ENCODE data around the gene PVR. TPM values are rescaled to one million over a fixed set of nuclear protein-coding genes. Genes with fewer than 3 reads are reported as not detected.

Gene PVR
- total RNA-seq, 4 donors from 2014 or later, result 27.1 to 58.5 (median 33.4) TPM

GRCh38 chr19:44673510-44673909 is 29.8 kb downstream of the PVR start:
- Histone ChIP-seq H3K27me3 (no peaks in the 10 kb centered on the region), H3K4me1 (no peaks in the 10 kb centered on the region), H3K36me3 (peaks cover 0 to 11% of the 10 kb centered on the region in 2 donors), H3K4me3 (no peak overlapping the region), H3K27ac (no peak overlapping the region), H3K9me3 (no peaks in the 10 kb centered on the region)
- 77 to 100% methylated on average over 1 to 4 of the region's 4 CpGs for WGBS, 2 donors (ENCODE audit: low coverage in 1 of 2)
- no peak for TF ChIP-seq POLR2AphosphoS5 (IDR thresholded peaks at IDR 0.05)
- no peak for TF ChIP-seq POLR2A (IDR thresholded peaks at IDR 0.05)
- TF ChIP-seq CTCF (IDR thresholded peaks at IDR 0.05), result no peak
- TF ChIP-seq EP300 (IDR thresholded peaks at IDR 0.05), result no peak
- no peak for ATAC-seq

- no peak for ATAC-seq
- no peak for TF ChIP-seq CTCF (IDR thresholded peaks at IDR 0.05)
- no peak for TF ChIP-seq POLR2AphosphoS5 (IDR thresholded peaks at IDR 0.05)
- TF ChIP-seq EP300 (IDR thresholded peaks at IDR 0.05), result no peak
- no peak for TF ChIP-seq POLR2A (IDR thresholded peaks at IDR 0.05)
- 78 to 96% methylated on average over 5 to 6 of the region's 6 CpGs for WGBS, 2 donors (ENCODE audit: low coverage in 1 of 2)
Measured at GRCh38 chr19:44675521-44675920, 31.8 kb downstream of the PVR start.

GRCh38 chr19:44677019-44677811 is 33.5 kb downstream of the PVR start:
- no peak overlapping the region for H3K4me3 ChIP-seq
- TF ChIP-seq CTCF (IDR thresholded peaks at IDR 0.05) (no peak), POLR2A (IDR thresholded peaks at IDR 0.05) (no peak), POLR2AphosphoS5 (IDR thresholded peaks at IDR 0.05) (no peak), EP300 (IDR thresholded peaks at IDR 0.05) (no peak)
- no peaks in the 10 kb centered on the region for H3K4me1 ChIP-seq
- no peak overlapping the region for H3K27ac ChIP-seq
- H3K9me3 ChIP-seq, result no peaks in the 10 kb centered on the region
- no peaks in the 10 kb centered on the region for H3K27me3 ChIP-seq
- WGBS, 2 donors (ENCODE audit: low coverage in 1 of 2), result 52 to 61% methylated on average over 8 of the region's 8 CpGs
- H3K36me3 ChIP-seq, result peaks cover 0 to 36% of the 10 kb centered on the region in 2 donors
- no peak for ATAC-seq

More at GRCh38 chr19:44675521-44675920, 31.8 kb downstream of the PVR start:
- Histone ChIP-seq H3K4me1 (no peaks in the 10 kb centered on the region), H3K27ac (no peak overlapping the region), H3K4me3 (no peak overlapping the region), H3K36me3 (peaks cover 0 to 26% of the 10 kb centered on the region in 2 donors), H3K9me3 (no peaks in the 10 kb centered on the region), H3K27me3 (no peaks in the 10 kb centered on the region)

GRCh38 chr19:44680536-44680935 is 36.8 kb downstream of the PVR start:
- H3K9me3 ChIP-seq, result no peaks in the 10 kb centered on the region
- peaks cover 0 to 55% of the 10 kb centered on the region in 2 donors for H3K36me3 ChIP-seq
- H3K4me3 ChIP-seq, result no peak overlapping the region
- ATAC-seq, result no peak
- H3K27me3 ChIP-seq, result no peaks in the 10 kb centered on the region
- no peak for TF ChIP-seq POLR2A (IDR thresholded peaks at IDR 0.05)
- no peak for TF ChIP-seq POLR2AphosphoS5 (IDR thresholded peaks at IDR 0.05)
- TF ChIP-seq CTCF (IDR thresholded peaks at IDR 0.05), result no peak
- TF ChIP-seq EP300 (IDR thresholded peaks at IDR 0.05), result no peak
- peaks cover 0 to 11% (median 0%) of the 10 kb centered on the region in 3 donors for H3K4me1 ChIP-seq
- no peak overlapping the region for H3K27ac ChIP-seq

Measured in gastroesophageal sphincter (tissue), 4 donors.